CD14-positive monocyte (primary cell): ENCODE data around the gene RBM38. TPM values are rescaled to one million over a fixed set of nuclear protein-coding genes. Genes with fewer than 3 reads are reported as not detected.

Source experiments
- DNase-seq, 3 donors: peaks; one replicate each; pipeline ENCODE4 v3.0.0-alpha.2; 2011 to 2022
- H2AFZ ChIP-seq: 2 replicates; pipeline ENCODE4 v1.6.0; 2012; ENCODE audit warnings: mild to moderate bottlenecking, low read depth, low read length, inconsistent platforms; ENCODE audit not compliant: insufficient read depth, poor library complexity, severe bottlenecking
- H3K27ac ChIP-seq, 2 donors: 1 replicate in 1 of 2; 2 replicates in 1 of 2; pipeline ENCODE4 v1.5.1; 2012 to 2013; ENCODE audit warnings: low read length in 2 of 2, control low read depth in 1 of 2, inconsistent platforms in 1 of 2, low read depth in 1 of 2, mild to moderate bottlenecking in 1 of 2
- H3K27me3 ChIP-seq, 2 donors: one replicate each; pipeline versions ENCODE4 v1.6.0 to v1.6.1; 2011 to 2013; ENCODE audit warnings: low read length in 2 of 2; ENCODE audit not compliant: control insufficient read depth in 2 of 2, insufficient read depth in 2 of 2
- H3K36me3 ChIP-seq, 2 donors: replicated peaks in 1 of 2; 1 replicate in 1 of 2; 2 replicates in 1 of 2; pipeline versions ENCODE4 v1.5.1 to v1.6.1; 2012 to 2013; ENCODE audit warnings: low read length in 2 of 2, control low read depth in 1 of 2, inconsistent platforms in 1 of 2, mild to moderate bottlenecking in 1 of 2; ENCODE audit not compliant: insufficient read depth in 2 of 2, control insufficient read depth in 1 of 2
- H3K4me1 ChIP-seq, 2 donors: 1 replicate in 1 of 2; 2 replicates in 1 of 2; pipeline versions ENCODE4 v1.5.1 to v1.6.1; 2012 to 2013; ENCODE audit warnings: low read length in 2 of 2, control low read depth in 1 of 2, inconsistent platforms in 1 of 2, mild to moderate bottlenecking in 1 of 2, moderate library complexity in 1 of 2; ENCODE audit not compliant: insufficient read depth in 2 of 2, control insufficient read depth in 1 of 2
- H3K4me2 ChIP-seq: replicated peaks from 2 replicates; pipeline ENCODE3; 2012; ENCODE audit warnings: low read length, moderate library complexity, mild to moderate bottlenecking; ENCODE audit not compliant: poor library complexity, severe bottlenecking; ENCODE audit errors: extremely low read depth
- H3K4me3 ChIP-seq, 3 experiments: fragments of 200-600 bp in 1 of 3; sonication (generic) in 1 of 3; replicated peaks in 1 of 3; 1 replicate in 2 of 3; 2 replicates in 1 of 3; pipeline ENCODE4 v1.5.1; 2011 to 2013; ENCODE audit warnings: low read length in 3 of 3, mild to moderate bottlenecking in 3 of 3, control low read depth in 2 of 3, low read depth in 2 of 3, inconsistent platforms in 1 of 3, moderate library complexity in 1 of 3
- H3K79me2 ChIP-seq: 2 replicates; pipeline ENCODE4 v1.6.0; 2012; ENCODE audit warnings: mild to moderate bottlenecking, control low read depth, inconsistent platforms, low read length, moderate library complexity; ENCODE audit not compliant: insufficient read depth
- H3K9ac ChIP-seq: 2 replicates; pipeline ENCODE4 v1.6.0; 2017; ENCODE audit warnings: low read length, mild to moderate bottlenecking; ENCODE audit not compliant: insufficient read depth, poor library complexity, severe bottlenecking
- H3K9me3 ChIP-seq, 2 donors: replicated peaks in 1 of 2; 1 replicate in 1 of 2; 2 replicates in 1 of 2; pipeline versions ENCODE4 v1.5.1 to v1.6.1; 2012 to 2013; ENCODE audit warnings: low read length in 2 of 2, control low read depth in 1 of 2; ENCODE audit not compliant: control insufficient read depth in 1 of 2, insufficient read depth in 1 of 2
- H4K20me1 ChIP-seq: 2 replicates; pipeline ENCODE4 v1.6.0; 2012; ENCODE audit warnings: mild to moderate bottlenecking, low read length, control low read depth, moderate library complexity; ENCODE audit not compliant: insufficient read depth
- H3K27ac Mint-ChIP-seq, 7 donors: one replicate each; pipeline ENCODE4 v1.8.0; 2020; ENCODE audit warnings: mild to moderate bottlenecking in 7 of 7, mixed read lengths in 7 of 7, moderate library complexity in 6 of 7, inconsistent platforms in 2 of 7
- H3K27me3 Mint-ChIP-seq, 3 donors: one replicate each; pipeline ENCODE4 v1.8.0; 2021 to 2022; ENCODE audit warnings: low read depth in 3 of 3, mild to moderate bottlenecking in 3 of 3, mixed read lengths in 3 of 3, moderate library complexity in 3 of 3, inconsistent platforms in 1 of 3
- H3K36me3 Mint-ChIP-seq, 2 donors: one replicate each; pipeline ENCODE4 v1.8.0; 2020; ENCODE audit warnings: mixed read lengths in 2 of 2, inconsistent platforms in 1 of 2, mild to moderate bottlenecking in 1 of 2
- H3K4me1 Mint-ChIP-seq: one replicate; pipeline ENCODE4 v1.8.0; 2020; ENCODE audit warnings: mild to moderate bottlenecking, mixed read lengths
- H3K4me3 Mint-ChIP-seq, 2 donors: one replicate each; pipeline ENCODE4 v1.8.0; 2020; ENCODE audit warnings: mild to moderate bottlenecking in 2 of 2, mixed read lengths in 2 of 2, moderate library complexity in 1 of 2
- H3K9me3 Mint-ChIP-seq, 7 donors: one replicate each; pipeline ENCODE4 v1.8.0; 2020 to 2022; ENCODE audit warnings: mixed read lengths in 7 of 7, mild to moderate bottlenecking in 6 of 7, moderate library complexity in 6 of 7, inconsistent platforms in 2 of 7
- WGBS: methylation state at CpG from one replicate; pipeline ENCODE4 v1.1.5; 2013; ENCODE audit warnings: missing lambda C conversion rate; ENCODE audit not compliant: insufficient coverage; 5-methylcytosine and 5-hydroxymethylcytosine counted together
- intact Hi-C, 2 donors: fragments of 100-400 bp; cut with micrococcal nuclease; formaldehyde crosslinking; loops; one replicate each; pipeline versions ENCODE4 v1.15.0 to v1.15.1; 2023
- polyA plus RNA-seq, 3 donors: library from polyadenylated mRNA; depleted of rRNA in 1 of 3; unstranded in 2 of 3; stranded (reverse) in 1 of 3; fragments of 300-500 nt in 2 of 3; fragments of >200 nt in 1 of 3; fragmentation: Illumina TruSeq in 2 of 3; gene quantifications; 1 replicate in 2 of 3; 2 replicates in 1 of 3; pipeline ENCODE4 v1.2.3, GENCODE V29; 2012 to 2021
- TF ChIP-seq, protein P1 (sequence below): fragments of 200-600 bp; IDR thresholded peaks from one replicate; pipeline ENCODE4 v1.8.0; 2022; ENCODE audit warnings: antibody characterized with exemption, mild to moderate bottlenecking

The RBM38 gene
- polyA plus RNA-seq, 3 donors: 7.5 to 48.3 (median 17.8) TPM

DNA sequence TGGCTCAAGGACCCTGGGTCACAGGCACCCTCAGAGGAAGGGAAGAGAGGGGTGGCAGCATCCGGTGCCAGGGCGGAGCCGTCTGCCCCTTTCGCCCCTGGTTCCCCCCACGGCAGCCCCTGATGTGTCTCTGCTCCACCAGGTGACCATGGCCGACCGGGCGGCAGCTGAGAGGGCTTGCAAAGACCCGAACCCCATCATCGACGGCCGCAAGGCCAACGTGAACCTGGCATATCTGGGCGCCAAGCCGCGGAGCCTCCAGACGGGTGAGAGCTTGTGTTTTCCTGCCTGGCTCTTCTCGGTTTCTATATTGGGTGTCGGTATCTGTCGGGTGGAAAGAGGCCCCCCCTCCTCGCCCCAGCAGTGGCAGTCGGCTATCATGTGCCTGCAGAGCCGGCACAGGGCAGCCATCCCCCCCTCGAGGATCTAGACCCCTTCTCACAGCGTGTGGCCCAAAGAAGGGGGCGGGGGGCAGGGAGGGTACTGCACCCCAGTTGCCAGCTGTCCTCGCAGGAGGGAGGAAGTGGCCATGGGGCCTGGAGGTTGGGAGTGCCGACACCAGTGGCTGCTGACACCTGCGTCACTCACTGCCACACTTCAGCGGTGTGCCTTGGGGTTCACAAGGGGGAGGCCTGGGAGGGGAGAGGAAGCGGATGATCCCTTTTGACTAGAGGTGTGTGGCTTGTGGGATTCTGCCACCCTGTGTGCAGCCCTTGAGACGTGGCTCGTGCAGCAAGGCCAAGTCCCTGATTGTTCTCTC, 1.5 kb downstream of the RBM38 start:
- no peaks in the 10 kb centered on the region for H3K9me3 ChIP-seq
- H3K27me3 Mint-ChIP-seq: peaks cover 2 to 9% (median 3%) of the 10 kb centered on the region in 3 donors
- H3K36me3 ChIP-seq: peaks cover 38 to 45% of the 10 kb centered on the region in 2 donors
- H3K27ac ChIP-seq: peak overlapping the region; percentile 51 to 67
- H4K20me1 ChIP-seq: peaks cover 58% of the 10 kb centered on the region
- no peaks in the 10 kb centered on the region for H3K27me3 ChIP-seq
- intact Hi-C loops: loop anchor here (5.0 to 10.0 kb wide), 2 partner anchors 40 to 82 kb away; no protein-coding TSS in a partner anchor
- H3K79me2 ChIP-seq: peaks cover 56% of the 10 kb centered on the region
- no peaks in the 10 kb centered on the region for H3K9me3 Mint-ChIP-seq
- peak overlapping the region; percentile 69 for H3K9ac ChIP-seq
- H3K4me1 Mint-ChIP-seq: peaks cover 69% of the 10 kb centered on the region
- WGBS: 23% methylated on average over 21 of the region's 33 CpGs
- peaks cover 57 to 65% of the 10 kb centered on the region in 2 donors for H3K4me1 ChIP-seq
- H3K4me3 Mint-ChIP-seq: peak overlapping the region; percentile 90 to 93
- H3K27ac Mint-ChIP-seq: peak overlapping the region in 6 of 7 donors; percentile 53 to 92 (median 79)
- TF ChIP-seq, protein P1, sequence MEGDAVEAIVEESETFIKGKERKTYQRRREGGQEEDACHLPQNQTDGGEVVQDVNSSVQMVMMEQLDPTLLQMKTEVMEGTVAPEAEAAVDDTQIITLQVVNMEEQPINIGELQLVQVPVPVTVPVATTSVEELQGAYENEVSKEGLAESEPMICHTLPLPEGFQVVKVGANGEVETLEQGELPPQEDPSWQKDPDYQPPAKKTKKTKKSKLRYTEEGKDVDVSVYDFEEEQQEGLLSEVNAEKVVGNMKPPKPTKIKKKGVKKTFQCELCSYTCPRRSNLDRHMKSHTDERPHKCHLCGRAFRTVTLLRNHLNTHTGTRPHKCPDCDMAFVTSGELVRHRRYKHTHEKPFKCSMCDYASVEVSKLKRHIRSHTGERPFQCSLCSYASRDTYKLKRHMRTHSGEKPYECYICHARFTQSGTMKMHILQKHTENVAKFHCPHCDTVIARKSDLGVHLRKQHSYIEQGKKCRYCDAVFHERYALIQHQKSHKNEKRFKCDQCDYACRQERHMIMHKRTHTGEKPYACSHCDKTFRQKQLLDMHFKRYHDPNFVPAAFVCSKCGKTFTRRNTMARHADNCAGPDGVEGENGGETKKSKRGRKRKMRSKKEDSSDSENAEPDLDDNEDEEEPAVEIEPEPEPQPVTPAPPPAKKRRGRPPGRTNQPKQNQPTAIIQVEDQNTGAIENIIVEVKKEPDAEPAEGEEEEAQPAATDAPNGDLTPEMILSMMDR: no peak
- peak overlapping the region; percentile 39 for H2AFZ ChIP-seq
- H3K36me3 Mint-ChIP-seq: peaks cover 47 to 49% of the 10 kb centered on the region in 2 donors
- H3K4me3 ChIP-seq: peak overlapping the region; percentile 57 to 84 (median 67)
- peak overlapping the region; percentile 91 for H3K4me2 ChIP-seq
- DNase-seq: peak; percentile 42 to 60 (median 45)

GRCh38 chr20:57393321-57394120, 2.3 kb downstream of the RBM38 start:
- H3K27me3 Mint-ChIP-seq: peaks cover 2 to 8% (median 3%) of the 10 kb centered on the region in 3 donors
- peak overlapping the region; percentile 91 for H3K4me2 ChIP-seq
- TF ChIP-seq, protein P1: no peak
- H3K27ac ChIP-seq: peak overlapping the region in 1 of 2 donors; percentile 22
- peak overlapping the region in 2 of 3 experiments; percentile 67 to 84 for H3K4me3 ChIP-seq
- H3K9ac ChIP-seq: no peak overlapping the region
- H3K36me3 Mint-ChIP-seq: peaks cover 52 to 53% of the 10 kb centered on the region in 2 donors
- H3K36me3 ChIP-seq: peaks cover 38 to 46% of the 10 kb centered on the region in 2 donors
- DNase-seq: no peak
- 95% methylated on average over 8 of the region's 14 CpGs for WGBS
- H3K9me3 Mint-ChIP-seq: no peaks in the 10 kb centered on the region
- H3K79me2 ChIP-seq: peaks cover 62% of the 10 kb centered on the region
- H3K27ac Mint-ChIP-seq: peak overlapping the region in 5 of 7 donors; percentile 66 to 92 (median 83)
- intact Hi-C loops: loop anchor here (5.0 to 10.0 kb wide), 2 partner anchors 39 to 81 kb away; no protein-coding TSS in a partner anchor
- peaks cover 66% of the 10 kb centered on the region for H4K20me1 ChIP-seq
- peaks cover 76% of the 10 kb centered on the region for H3K4me1 Mint-ChIP-seq
- no peaks in the 10 kb centered on the region for H3K9me3 ChIP-seq
- peak overlapping the region; percentile 90 to 93 for H3K4me3 Mint-ChIP-seq
- H3K27me3 ChIP-seq: no peaks in the 10 kb centered on the region
- H2AFZ ChIP-seq: no peak overlapping the region
- peaks cover 65 to 74% of the 10 kb centered on the region in 2 donors for H3K4me1 ChIP-seq
